ENCODE data around the gene ASPDH. TPM values are rescaled to one million over a fixed set of nuclear protein-coding genes. Genes with fewer than 3 reads are reported as not detected.

ASPDH gene
- total RNA-seq, 1 experiment from 2014 or later = not detected

DNA sequence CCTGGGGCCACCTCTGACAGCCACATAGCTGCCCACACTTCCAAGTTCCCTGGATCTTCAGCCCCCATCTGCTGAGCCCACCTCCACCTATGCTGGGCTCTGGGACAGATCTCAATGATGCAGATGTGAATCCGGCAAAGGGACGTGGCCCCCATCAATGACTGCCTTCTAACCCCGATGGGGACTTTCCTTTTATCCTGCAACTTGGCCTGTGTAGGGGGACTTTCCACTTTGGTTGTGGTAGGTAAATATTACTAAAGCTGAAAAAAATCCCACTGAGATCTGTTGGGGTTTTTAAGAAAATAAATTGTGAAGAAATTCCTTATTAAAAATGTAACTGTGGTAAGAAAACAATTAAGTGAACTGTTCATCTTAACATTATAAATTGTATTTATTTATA lies 20.8 kb upstream of the ASPDH start:
- no peaks in the 10 kb centered on the region for H3K79me1 ChIP-seq (ENCODE audit: insufficient read depth, low read depth, low read length, poor library complexity, severe bottlenecking)
- no peak overlapping the region for H2BK12ac ChIP-seq (ENCODE audit: insufficient read length, low read depth, low read length)
- H3K36me3 Mint-ChIP-seq (ENCODE audit: insufficient read depth in 1 of 3, low read depth in 3 of 3) = peaks cover 0 to 18% (median 15%) of the 10 kb centered on the region in 3 experiments; a peak in 4 of 7 replicates
- peaks cover 6% of the 10 kb centered on the region for H3K9me3 ChIP-seq (ENCODE audit: control insufficient read depth, low read depth, low read length)
- TF ChIP-seq, protein P1, sequence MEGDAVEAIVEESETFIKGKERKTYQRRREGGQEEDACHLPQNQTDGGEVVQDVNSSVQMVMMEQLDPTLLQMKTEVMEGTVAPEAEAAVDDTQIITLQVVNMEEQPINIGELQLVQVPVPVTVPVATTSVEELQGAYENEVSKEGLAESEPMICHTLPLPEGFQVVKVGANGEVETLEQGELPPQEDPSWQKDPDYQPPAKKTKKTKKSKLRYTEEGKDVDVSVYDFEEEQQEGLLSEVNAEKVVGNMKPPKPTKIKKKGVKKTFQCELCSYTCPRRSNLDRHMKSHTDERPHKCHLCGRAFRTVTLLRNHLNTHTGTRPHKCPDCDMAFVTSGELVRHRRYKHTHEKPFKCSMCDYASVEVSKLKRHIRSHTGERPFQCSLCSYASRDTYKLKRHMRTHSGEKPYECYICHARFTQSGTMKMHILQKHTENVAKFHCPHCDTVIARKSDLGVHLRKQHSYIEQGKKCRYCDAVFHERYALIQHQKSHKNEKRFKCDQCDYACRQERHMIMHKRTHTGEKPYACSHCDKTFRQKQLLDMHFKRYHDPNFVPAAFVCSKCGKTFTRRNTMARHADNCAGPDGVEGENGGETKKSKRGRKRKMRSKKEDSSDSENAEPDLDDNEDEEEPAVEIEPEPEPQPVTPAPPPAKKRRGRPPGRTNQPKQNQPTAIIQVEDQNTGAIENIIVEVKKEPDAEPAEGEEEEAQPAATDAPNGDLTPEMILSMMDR (conservative IDR thresholded peaks at IDR 0.05) = no peak
- H3K4me3 Mint-ChIP-seq = no peak overlapping the region
- H2AK5ac ChIP-seq (ENCODE audit: insufficient read length, low read length) = no peak overlapping the region
- H3K4me1 Mint-ChIP-seq = peaks cover 7 to 8% of the 10 kb centered on the region in 2 experiments
- no peak overlapping the region for H4K8ac ChIP-seq (replicated peaks; ENCODE audit: insufficient read length, low read depth, low read length)
- H3T11ph ChIP-seq (ENCODE audit: low read length) = no peak overlapping the region
- H3K4ac ChIP-seq (ENCODE audit: low read depth, low read length) = no peak overlapping the region
- no peak overlapping the region for H3K23ac ChIP-seq (ENCODE audit: insufficient read length, low read depth, low read length)
- H2AFZ ChIP-seq (ENCODE audit: low read length) = no peak overlapping the region
- no peak overlapping the region for H3K18ac ChIP-seq (ENCODE audit: insufficient read length, low read depth, low read length)
- H3K4me1 ChIP-seq (ENCODE audit: insufficient read depth, low read length) = no peaks in the 10 kb centered on the region
- no peak overlapping the region for H2BK5ac ChIP-seq (ENCODE audit: insufficient read length, low read length)
- H4K20me1 ChIP-seq (ENCODE audit: control insufficient read depth, insufficient read depth, insufficient read length) = no peaks in the 10 kb centered on the region
- H3K14ac ChIP-seq (ENCODE audit: insufficient read depth, low read length) = no peak overlapping the region; the same call in 1 of the 2 replicates
- H3K9ac ChIP-seq (ENCODE audit: extremely low read depth, insufficient read length, low read length) = no peak overlapping the region
- no peak overlapping the region for H2BK20ac ChIP-seq (ENCODE audit: low read depth, low read length, poor library complexity, severe bottlenecking)
- H3K79me2 ChIP-seq (ENCODE audit: insufficient read depth, low read length) = no peaks in the 10 kb centered on the region
- no peak overlapping the region for H3K27ac Mint-ChIP-seq
- no peak for DNase-seq
- WGBS (ENCODE audit: extremely low coverage, insufficient read length, low lambda C conversion rate) = no CpG with 5 or more reads among the region's 3 CpGs
- H3K27me3 Mint-ChIP-seq (ENCODE audit: low read depth) = peaks cover 36% of the 10 kb centered on the region
- no peak overlapping the region for H4K91ac ChIP-seq (ENCODE audit: insufficient read length, low read depth, low read length)
- no peaks in the 10 kb centered on the region for H3K27me3 ChIP-seq (ENCODE audit: insufficient read depth, low read length)
- H3K23me2 ChIP-seq (ENCODE audit: insufficient read length, low read depth, low read length, poor library complexity, severe bottlenecking) = no peaks in the 10 kb centered on the region
- no peak overlapping the region for H3K56ac ChIP-seq (ENCODE audit: insufficient read length, low read depth, low read length)
- no peak overlapping the region for H4K5ac ChIP-seq (ENCODE audit: insufficient read length, low read depth, low read length)
- H2BK120ac ChIP-seq (ENCODE audit: low read depth, low read length, poor library complexity, severe bottlenecking) = no peak overlapping the region
- no peak overlapping the region for H3K27ac ChIP-seq (ENCODE audit: insufficient read length, low read depth, low read length)
- H2BK15ac ChIP-seq (ENCODE audit: low read depth, low read length) = no peak overlapping the region
- H3K4me2 ChIP-seq (ENCODE audit: insufficient read depth, insufficient read length, low read length) = no peak overlapping the region
- peaks cover 8% of the 10 kb centered on the region in 2 experiments; a peak in 4 of 5 replicates for H3K9me3 Mint-ChIP-seq
